ENCODE data around the gene PWWP2A.

- TF ChIP-seq REST (IDR thresholded peaks at IDR 0.05; ENCODE audit: low read depth) (no peak), POLR2A (IDR thresholded peaks at IDR 0.05; ENCODE audit: borderline replicate concordance, extremely low read depth, insufficient read depth, insufficient read length) (no peak), CTCF (IDR thresholded peaks at IDR 0.05 in 2 of 3, conservative IDR thresholded peaks at IDR 0.05 in 1 of 3; ENCODE audit: borderline replicate concordance in 1 of 3, insufficient read depth in 1 of 3, low read depth in 2 of 3, low read length in 2 of 3) (no peak), MAX (IDR thresholded peaks at IDR 0.05) (no peak)
Observed at GRCh38 chr5:160081495-160081894, 37.8 kb downstream of the PWWP2A start.

All from HCT116 (cell line).